H9 (cell line): ENCODE data around the gene LXN. TPM values are rescaled to one million over a fixed set of nuclear protein-coding genes. Genes with fewer than 3 reads are reported as not detected.

Experiments
- DNase-seq: peaks from one replicate; pipeline ENCODE4 v3.0.0-alpha.2; 2017
- H2AFZ ChIP-seq: one replicate; pipeline ENCODE4 v1.6.1; 2013; ENCODE audit warnings: mild to moderate bottlenecking, low read length, control low read depth, moderate library complexity
- H2AK5ac ChIP-seq: 2 replicates; pipeline ENCODE4 v1.6.1; 2013; ENCODE audit warnings: low read length, control low read depth, mixed read lengths; ENCODE audit not compliant: insufficient read length
- H2BK120ac ChIP-seq: one replicate; pipeline ENCODE4 v1.6.1; 2013; ENCODE audit warnings: low read depth, mild to moderate bottlenecking, low read length, control low read depth, inconsistent platforms; ENCODE audit not compliant: poor library complexity, severe bottlenecking
- H2BK12ac ChIP-seq: 2 replicates; pipeline ENCODE4 v1.6.1; 2013; ENCODE audit warnings: low read length, control low read depth, mixed read lengths, low read depth; ENCODE audit not compliant: insufficient read length
- H2BK15ac ChIP-seq: 2 replicates; pipeline ENCODE4 v1.6.1; 2013; ENCODE audit warnings: low read depth, low read length, control low read depth
- H2BK20ac ChIP-seq: one replicate; pipeline ENCODE4 v1.6.1; 2013; ENCODE audit warnings: low read depth, mild to moderate bottlenecking, low read length, control low read depth, inconsistent platforms; ENCODE audit not compliant: poor library complexity, severe bottlenecking
- H2BK5ac ChIP-seq: 2 replicates; pipeline ENCODE4 v1.6.1; 2013; ENCODE audit warnings: low read length, control low read depth, mixed read lengths; ENCODE audit not compliant: insufficient read length
- H3K14ac ChIP-seq: 2 replicates; pipeline ENCODE4 v1.6.1; 2013; ENCODE audit warnings: low read length, control low read depth; ENCODE audit not compliant: insufficient read depth
- H3K18ac ChIP-seq: 2 replicates; pipeline ENCODE4 v1.6.1; 2013; ENCODE audit warnings: low read depth, mild to moderate bottlenecking, mixed read lengths, low read length, control low read depth; ENCODE audit not compliant: insufficient read length
- H3K23ac ChIP-seq: 2 replicates; pipeline ENCODE4 v1.6.1; 2013; ENCODE audit warnings: low read length, control low read depth, mixed read lengths, low read depth; ENCODE audit not compliant: insufficient read length
- H3K23me2 ChIP-seq: 2 replicates; pipeline ENCODE4 v1.6.1; 2013; ENCODE audit warnings: low read depth, mild to moderate bottlenecking, mixed read lengths, low read length, control low read depth; ENCODE audit not compliant: insufficient read length, poor library complexity, severe bottlenecking
- H3K27ac ChIP-seq: 2 replicates; pipeline ENCODE4 v1.5.1; 2013; ENCODE audit warnings: low read length, control low read depth, mixed read lengths, low read depth; ENCODE audit not compliant: insufficient read length
- H3K27me3 ChIP-seq: 2 replicates; pipeline ENCODE4 v1.6.1; 2013; ENCODE audit warnings: low read length, control low read depth, inconsistent platforms; ENCODE audit not compliant: insufficient read depth
- H3K4ac ChIP-seq: 2 replicates; pipeline ENCODE4 v1.6.1; 2013; ENCODE audit warnings: low read depth, mild to moderate bottlenecking, control low read depth, inconsistent platforms, low read length, moderate library complexity
- H3K4me1 ChIP-seq: 2 replicates; pipeline ENCODE4 v1.6.1; 2013; ENCODE audit warnings: low read length, control low read depth, inconsistent platforms; ENCODE audit not compliant: insufficient read depth
- H3K4me2 ChIP-seq: 2 replicates; pipeline ENCODE4 v1.6.1; 2013; ENCODE audit warnings: low read length, control low read depth, mixed read lengths; ENCODE audit not compliant: insufficient read length, insufficient read depth
- H3K56ac ChIP-seq: 2 replicates; pipeline ENCODE4 v1.6.1; 2013; ENCODE audit warnings: low read depth, mild to moderate bottlenecking, mixed read lengths, low read length, control low read depth; ENCODE audit not compliant: insufficient read length
- H3K79me1 ChIP-seq: 2 replicates; pipeline ENCODE4 v1.6.1; 2013; ENCODE audit warnings: low read depth, mild to moderate bottlenecking, moderate library complexity, low read length, control low read depth, inconsistent platforms; ENCODE audit not compliant: insufficient read depth, poor library complexity, severe bottlenecking
- H3K79me2 ChIP-seq: 2 replicates; pipeline ENCODE4 v1.6.1; 2013; ENCODE audit warnings: low read length, control low read depth, inconsistent platforms; ENCODE audit not compliant: insufficient read depth
- H3K9ac ChIP-seq: 2 replicates; pipeline ENCODE4 v1.6.1; 2013; ENCODE audit warnings: low read length, control low read depth, mixed read lengths; ENCODE audit not compliant: insufficient read length; ENCODE audit errors: extremely low read depth
- H3K9me3 ChIP-seq: one replicate; pipeline ENCODE4 v1.6.1; 2013; ENCODE audit warnings: low read depth, low read length, inconsistent platforms; ENCODE audit not compliant: control insufficient read depth
- H3T11ph ChIP-seq: one replicate; pipeline ENCODE4 v1.6.1; 2013; ENCODE audit warnings: mild to moderate bottlenecking, low read length, control low read depth, inconsistent platforms
- H4K20me1 ChIP-seq: one replicate; pipeline ENCODE4 v1.6.1; 2013; ENCODE audit not compliant: control insufficient read depth, insufficient read length, insufficient read depth
- H4K5ac ChIP-seq: 2 replicates; pipeline ENCODE4 v1.6.1; 2013; ENCODE audit warnings: low read depth, mild to moderate bottlenecking, mixed read lengths, low read length, control low read depth; ENCODE audit not compliant: insufficient read length
- H4K8ac ChIP-seq: replicated peaks from 2 replicates; pipeline ENCODE4 v1.6.1; 2013; ENCODE audit warnings: low read length, control low read depth, mixed read lengths, low read depth; ENCODE audit not compliant: insufficient read length
- H4K91ac ChIP-seq: 2 replicates; pipeline ENCODE4 v1.6.1; 2013; ENCODE audit warnings: low read depth, mild to moderate bottlenecking, moderate library complexity, mixed read lengths, low read length, control low read depth; ENCODE audit not compliant: insufficient read length
- H3K27ac Mint-ChIP-seq, 3 experiments: 2 replicates in 2 of 3; 3 replicates in 1 of 3; pipeline ENCODE4 v1.8.0; 2020 to 2021; ENCODE audit warnings: mixed read lengths in 3 of 3, mild to moderate bottlenecking in 1 of 3, moderate library complexity in 1 of 3
- H3K27me3 Mint-ChIP-seq: 2 replicates; pipeline ENCODE4 v1.8.0; 2021; ENCODE audit warnings: low read depth, mild to moderate bottlenecking, moderate library complexity, mixed read lengths
- H3K36me3 Mint-ChIP-seq, 3 experiments: 2 replicates in 2 of 3; 3 replicates in 1 of 3; pipeline ENCODE4 v1.8.0; 2020 to 2021; ENCODE audit warnings: low read depth in 3 of 3, mixed read lengths in 3 of 3; ENCODE audit not compliant: insufficient read depth in 1 of 3
- H3K4me1 Mint-ChIP-seq, 2 experiments: 2 replicates each; pipeline ENCODE4 v1.8.0; 2020; ENCODE audit warnings: mixed read lengths in 2 of 2
- H3K4me3 Mint-ChIP-seq, 2 experiments: 2 replicates in 1 of 2; 3 replicates in 1 of 2; pipeline ENCODE4 v1.8.0; 2020 to 2021; ENCODE audit warnings: mild to moderate bottlenecking in 2 of 2, mixed read lengths in 2 of 2, moderate library complexity in 1 of 2
- H3K9me3 Mint-ChIP-seq, 2 experiments: 2 replicates in 1 of 2; 3 replicates in 1 of 2; pipeline ENCODE4 v1.8.0; 2020; ENCODE audit warnings: mild to moderate bottlenecking in 2 of 2, mixed read lengths in 2 of 2, moderate library complexity in 1 of 2
- WGBS: extraction: QIAGEN DNeasy Blood & Tissue Kit; methylation state at CpG from one replicate; pipeline ENCODE4 v1.1.7; 2013; ENCODE audit warnings: missing lambda C conversion rate, low lambda C conversion rate, mixed read lengths; ENCODE audit not compliant: insufficient read length; ENCODE audit errors: extremely low coverage; 5-methylcytosine and 5-hydroxymethylcytosine counted together
- total RNA-seq: library from RNA; stranded (reverse); gene quantifications from 2 replicates; pipeline ENCODE4 v1.2.1, GENCODE V29; 2021
- TF ChIP-seq, protein P1 (sequence below): fragments of 200-600 bp; sonication (generic); conservative IDR thresholded peaks from 3 replicates; pipeline ENCODE4 v1.8.0; 2021; ENCODE audit warnings: antibody characterized with exemption, mild to moderate bottlenecking

The LXN gene
- total RNA-seq, 1 experiment from 2014 or later: 6.7 TPM

DNA sequence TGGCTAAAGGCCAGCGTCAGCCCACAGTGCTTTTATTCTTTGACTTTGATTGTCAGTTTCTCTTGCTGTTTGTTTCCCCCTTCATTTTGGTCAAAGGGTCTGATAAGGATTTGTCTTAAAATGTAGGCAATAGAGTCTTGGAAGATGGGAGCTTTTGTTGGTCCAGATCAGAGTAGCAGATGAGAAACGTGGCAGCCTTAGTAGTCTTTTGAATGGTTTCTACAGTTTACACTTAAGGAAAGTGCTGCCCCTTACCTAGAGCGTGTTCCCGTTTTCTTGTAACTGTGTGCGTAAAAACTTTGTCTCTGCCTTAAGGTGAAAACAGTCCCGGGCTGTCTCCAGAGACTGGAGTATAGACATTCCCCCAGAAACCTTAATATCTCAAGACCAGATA is 630 bp downstream of the LXN start:
- H3K9me3 ChIP-seq: no peaks in the 10 kb centered on the region
- Mint-ChIP-seq H3K27ac (peak overlapping the region in 2 of 3 experiments; percentile 79 to 94; a peak in 3 of 7 replicates), H3K27me3 (no peaks in the 10 kb centered on the region), H3K4me1 (peaks cover 9 to 14% of the 10 kb centered on the region in 2 experiments), H3K4me3 (peak overlapping the region; percentile 85 to 92), H3K36me3 (peaks cover 1 to 21% (median 3%) of the 10 kb centered on the region in 3 experiments; a peak in 6 of 7 replicates), H3K9me3 (no peaks in the 10 kb centered on the region)
- peaks cover 13% of the 10 kb centered on the region for H3K23me2 ChIP-seq
- H3T11ph ChIP-seq: no peak overlapping the region
- H3K56ac ChIP-seq: no peak overlapping the region
- H3K4me1 ChIP-seq: no peaks in the 10 kb centered on the region; the same call in 1 of the 2 replicates
- peak overlapping the region; percentile 64; the same call in 1 of the 2 replicates for H3K14ac ChIP-seq
- no peak overlapping the region for H2BK15ac ChIP-seq
- no peak overlapping the region for H3K4ac ChIP-seq
- H2BK5ac ChIP-seq: no peak overlapping the region
- no peak for DNase-seq
- no peak overlapping the region for H4K91ac ChIP-seq
- H2BK12ac ChIP-seq: no peak overlapping the region
- H2AFZ ChIP-seq: no peak overlapping the region
- no peak overlapping the region for H2BK20ac ChIP-seq
- H3K79me1 ChIP-seq: no peaks in the 10 kb centered on the region
- no peak overlapping the region for H2AK5ac ChIP-seq
- no peaks in the 10 kb centered on the region for H3K27me3 ChIP-seq
- peak overlapping the region; percentile 82 for H3K4me2 ChIP-seq
- H3K18ac ChIP-seq: peak overlapping the region; percentile 6
- H4K8ac ChIP-seq: no peak overlapping the region
- no peak overlapping the region for H3K23ac ChIP-seq
- WGBS: no CpG with 5 or more reads among the region's 6 CpGs
- H3K79me2 ChIP-seq: no peaks in the 10 kb centered on the region
- H4K5ac ChIP-seq: no peak overlapping the region
- TF ChIP-seq, protein P1, sequence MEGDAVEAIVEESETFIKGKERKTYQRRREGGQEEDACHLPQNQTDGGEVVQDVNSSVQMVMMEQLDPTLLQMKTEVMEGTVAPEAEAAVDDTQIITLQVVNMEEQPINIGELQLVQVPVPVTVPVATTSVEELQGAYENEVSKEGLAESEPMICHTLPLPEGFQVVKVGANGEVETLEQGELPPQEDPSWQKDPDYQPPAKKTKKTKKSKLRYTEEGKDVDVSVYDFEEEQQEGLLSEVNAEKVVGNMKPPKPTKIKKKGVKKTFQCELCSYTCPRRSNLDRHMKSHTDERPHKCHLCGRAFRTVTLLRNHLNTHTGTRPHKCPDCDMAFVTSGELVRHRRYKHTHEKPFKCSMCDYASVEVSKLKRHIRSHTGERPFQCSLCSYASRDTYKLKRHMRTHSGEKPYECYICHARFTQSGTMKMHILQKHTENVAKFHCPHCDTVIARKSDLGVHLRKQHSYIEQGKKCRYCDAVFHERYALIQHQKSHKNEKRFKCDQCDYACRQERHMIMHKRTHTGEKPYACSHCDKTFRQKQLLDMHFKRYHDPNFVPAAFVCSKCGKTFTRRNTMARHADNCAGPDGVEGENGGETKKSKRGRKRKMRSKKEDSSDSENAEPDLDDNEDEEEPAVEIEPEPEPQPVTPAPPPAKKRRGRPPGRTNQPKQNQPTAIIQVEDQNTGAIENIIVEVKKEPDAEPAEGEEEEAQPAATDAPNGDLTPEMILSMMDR: no peak
- peak overlapping the region; percentile 18 for H3K27ac ChIP-seq
- H4K20me1 ChIP-seq: no peaks in the 10 kb centered on the region
- H3K9ac ChIP-seq: peak overlapping the region; percentile 27
- H2BK120ac ChIP-seq: no peak overlapping the region
